ENCODE data around the gene G3BP2. TPM values are rescaled to one million over a fixed set of nuclear protein-coding genes. Genes with fewer than 3 reads are reported as not detected.

The G3BP2 gene
- total and polyA plus RNA-seq, 11 donors: 13.0 to 126 (median 82.0) TPM

DNA sequence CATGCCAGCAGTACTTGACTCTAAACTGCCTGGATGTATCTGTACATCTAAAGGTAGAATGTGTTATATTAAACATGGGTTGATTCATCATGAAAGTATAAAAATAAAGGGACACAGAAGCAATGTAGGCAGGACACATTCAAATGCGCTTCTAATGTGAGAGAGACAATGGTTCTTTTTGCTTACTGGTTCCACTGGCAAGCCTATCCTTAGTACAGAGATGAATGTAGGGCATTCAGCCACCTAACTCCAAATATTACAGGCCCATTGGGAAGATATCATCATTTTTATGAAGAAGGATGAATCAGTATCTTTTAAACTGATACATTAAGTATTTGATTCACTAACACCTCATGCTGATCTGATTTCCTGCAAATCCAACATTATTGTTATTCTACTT is 60.9 kb downstream of the G3BP2 start:
- TF ChIP-seq, protein P1, sequence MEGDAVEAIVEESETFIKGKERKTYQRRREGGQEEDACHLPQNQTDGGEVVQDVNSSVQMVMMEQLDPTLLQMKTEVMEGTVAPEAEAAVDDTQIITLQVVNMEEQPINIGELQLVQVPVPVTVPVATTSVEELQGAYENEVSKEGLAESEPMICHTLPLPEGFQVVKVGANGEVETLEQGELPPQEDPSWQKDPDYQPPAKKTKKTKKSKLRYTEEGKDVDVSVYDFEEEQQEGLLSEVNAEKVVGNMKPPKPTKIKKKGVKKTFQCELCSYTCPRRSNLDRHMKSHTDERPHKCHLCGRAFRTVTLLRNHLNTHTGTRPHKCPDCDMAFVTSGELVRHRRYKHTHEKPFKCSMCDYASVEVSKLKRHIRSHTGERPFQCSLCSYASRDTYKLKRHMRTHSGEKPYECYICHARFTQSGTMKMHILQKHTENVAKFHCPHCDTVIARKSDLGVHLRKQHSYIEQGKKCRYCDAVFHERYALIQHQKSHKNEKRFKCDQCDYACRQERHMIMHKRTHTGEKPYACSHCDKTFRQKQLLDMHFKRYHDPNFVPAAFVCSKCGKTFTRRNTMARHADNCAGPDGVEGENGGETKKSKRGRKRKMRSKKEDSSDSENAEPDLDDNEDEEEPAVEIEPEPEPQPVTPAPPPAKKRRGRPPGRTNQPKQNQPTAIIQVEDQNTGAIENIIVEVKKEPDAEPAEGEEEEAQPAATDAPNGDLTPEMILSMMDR (IDR thresholded peaks at IDR 0.05): no peak
- no peak for TF ChIP-seq POLR2A (IDR thresholded peaks at IDR 0.05)
- no peaks in the 10 kb centered on the region for H3K27me3 ChIP-seq
- no peak for DNase-seq
- no peak for ATAC-seq
- H3K4me3 ChIP-seq: no peak overlapping the region
- intact Hi-C loops (cut with DNase I): no loop called here
- H3K36me3 ChIP-seq: no peaks in the 10 kb centered on the region
- H3K9me3 ChIP-seq: peaks cover 0 to 4% (median 0%) of the 10 kb centered on the region in 12 donors
- no peak overlapping the region for H3K27ac ChIP-seq
- WGBS, 4 donors: 89 to 100% (median 94%) methylated on average over 1 of the region's 1 CpG
- H3K4me1 ChIP-seq: no peaks in the 10 kb centered on the region

DNA sequence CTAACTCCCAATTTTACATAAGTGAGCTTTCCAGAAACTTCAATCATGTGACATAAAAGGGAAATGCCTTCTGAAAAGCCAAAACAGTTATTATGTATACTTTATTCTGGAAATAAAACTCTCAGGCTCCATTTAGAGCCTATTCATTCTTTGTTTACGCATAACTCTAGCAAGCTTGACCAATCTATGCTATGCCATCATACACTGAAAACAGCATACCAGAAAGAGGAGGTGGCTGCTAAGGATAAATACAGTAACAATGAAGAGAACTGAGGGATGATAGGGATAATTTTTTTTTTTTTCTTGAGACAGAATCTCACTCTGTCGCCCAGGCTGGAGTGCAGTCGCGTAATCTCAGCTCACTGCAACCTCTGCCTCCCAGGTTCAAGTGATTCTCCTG is 67.3 kb downstream of the G3BP2 start:
- H3K27ac ChIP-seq: no peak overlapping the region
- no peaks in the 10 kb centered on the region for H3K36me3 ChIP-seq
- WGBS, 4 donors: 93 to 96% (median 95%) methylated on average over 4 of the region's 4 CpGs

DNA sequence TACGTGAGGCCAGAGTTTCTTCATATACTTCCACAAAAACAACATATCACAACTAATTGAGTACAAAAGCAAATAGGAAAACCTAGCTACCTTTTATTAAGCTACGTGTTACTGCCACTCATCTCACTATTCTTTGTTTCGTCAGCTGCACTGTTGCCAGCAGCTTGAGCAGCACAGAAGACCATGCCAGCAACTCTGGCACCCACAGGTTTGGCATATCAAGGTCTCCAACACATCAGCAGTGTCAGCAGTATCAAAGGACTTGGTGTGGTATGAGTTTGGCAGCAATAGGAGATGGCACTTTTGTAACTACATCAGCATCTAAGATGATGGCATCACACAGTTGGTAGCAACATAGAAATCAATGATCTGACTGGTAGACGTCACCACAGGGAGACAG is 73.6 kb downstream of the G3BP2 start:
- H3K9me3 ChIP-seq: no peaks in the 10 kb centered on the region
- no peak for TF ChIP-seq POLR2A (IDR thresholded peaks at IDR 0.05)
- TF ChIP-seq, protein P1 (IDR thresholded peaks at IDR 0.05): no peak
- 52 to 72% (median 63%) methylated on average over 4 of the region's 4 CpGs for WGBS, 4 donors
- intact Hi-C loops (cut with DNase I): no loop called here
- no peak overlapping the region for H3K4me3 ChIP-seq
- ATAC-seq: peak in 2 of 4 donors; percentile 36 to 70
- no peak overlapping the region for H3K27ac ChIP-seq
- H3K36me3 ChIP-seq: no peaks in the 10 kb centered on the region
- H3K4me1 ChIP-seq: no peaks in the 10 kb centered on the region
- DNase-seq: no peak
- no peaks in the 10 kb centered on the region for H3K27me3 ChIP-seq

More for the DNA sequence above, 67.3 kb downstream of the G3BP2 start:
- no peak for TF ChIP-seq POLR2A (IDR thresholded peaks at IDR 0.05)
- TF ChIP-seq, protein P1 (IDR thresholded peaks at IDR 0.05): no peak
- ATAC-seq: no peak
- Histone ChIP-seq H3K27me3 (no peaks in the 10 kb centered on the region), H3K9me3 (no peaks in the 10 kb centered on the region), H3K4me1 (no peaks in the 10 kb centered on the region), H3K4me3 (no peak overlapping the region)
- DNase-seq: no peak
- intact Hi-C loops (cut with DNase I): no loop called here

DNA sequence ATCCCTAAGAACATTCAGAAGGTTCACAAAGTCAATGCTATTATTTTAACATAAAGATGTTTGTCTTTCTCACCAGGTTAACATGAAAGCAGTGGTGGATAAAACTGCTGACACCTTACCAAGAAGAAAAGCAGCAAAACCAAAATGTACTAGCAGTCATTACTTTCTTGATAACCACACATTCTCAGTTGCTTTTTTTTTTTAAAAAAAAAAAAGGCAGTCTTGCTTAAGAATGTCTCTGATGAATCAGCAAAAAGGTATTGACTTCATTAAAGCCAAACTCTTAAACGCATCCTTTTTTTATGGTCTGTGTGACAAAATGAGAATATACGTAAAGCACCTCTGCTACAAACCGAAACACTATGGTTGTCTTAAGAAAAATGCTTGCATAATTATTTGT is 74.8 kb downstream of the G3BP2 start:
- ATAC-seq: no peak
- Histone ChIP-seq H3K9me3 (no peaks in the 10 kb centered on the region), H3K36me3 (no peaks in the 10 kb centered on the region), H3K4me1 (no peaks in the 10 kb centered on the region), H3K27me3 (no peaks in the 10 kb centered on the region), H3K4me3 (no peak overlapping the region), H3K27ac (no peak overlapping the region)
- TF ChIP-seq, protein P1 (IDR thresholded peaks at IDR 0.05): no peak
- TF ChIP-seq POLR2A (IDR thresholded peaks at IDR 0.05): no peak
- intact Hi-C loops (cut with DNase I): loop anchor here in 1 of 10 donors (1.0 kb wide), 1 partner anchor 10 kb away; no protein-coding TSS in a partner anchor
- WGBS, 4 donors: 79 to 86% (median 84%) methylated on average over 3 of the region's 3 CpGs
- DNase-seq: no peak

Measured in heart left ventricle (tissue), 16 donors.